Measurements from ENCODE around the gene MMP7.

Gene MMP7

DNA sequence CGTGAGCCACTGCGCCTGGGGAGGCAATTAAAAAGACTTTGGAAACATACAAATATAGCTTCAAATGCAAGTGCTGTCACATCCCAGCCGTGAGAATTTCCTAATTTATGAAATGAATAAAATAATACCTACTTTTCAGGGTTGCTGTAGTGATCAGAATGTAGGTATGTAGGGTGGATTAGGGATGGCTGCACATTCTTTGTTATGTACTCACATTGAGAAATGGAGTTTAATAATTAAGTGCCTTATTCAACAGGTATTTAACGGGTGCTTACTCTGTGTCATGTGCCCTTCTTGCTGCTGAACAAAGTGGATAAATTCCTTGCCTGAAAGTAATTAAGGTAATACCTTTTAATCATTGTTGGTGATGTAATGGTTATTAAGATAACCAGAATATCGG, 37.0 kb downstream of the MMP7 start:
- no peak for DNase-seq

DNA sequence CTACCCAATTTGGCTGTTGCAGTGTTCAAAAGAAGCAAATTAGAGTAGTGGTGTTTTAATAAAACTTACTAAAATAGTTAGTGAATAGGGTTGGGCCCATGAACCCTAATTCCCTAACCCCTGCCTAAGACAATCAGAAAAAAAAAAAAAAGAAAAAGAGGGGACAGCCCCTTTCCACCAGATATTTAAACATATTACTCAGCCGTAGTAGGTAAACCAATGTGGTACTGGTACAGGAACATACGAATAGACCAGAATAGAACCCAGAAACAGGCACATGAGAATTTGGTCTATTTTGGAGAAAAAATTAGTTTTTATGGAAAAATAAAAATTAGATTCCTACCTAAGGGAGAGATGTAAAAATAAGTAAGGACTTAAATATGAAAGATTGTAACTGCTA, 38.6 kb downstream of the MMP7 start:
- DNase-seq = no peak

DNA sequence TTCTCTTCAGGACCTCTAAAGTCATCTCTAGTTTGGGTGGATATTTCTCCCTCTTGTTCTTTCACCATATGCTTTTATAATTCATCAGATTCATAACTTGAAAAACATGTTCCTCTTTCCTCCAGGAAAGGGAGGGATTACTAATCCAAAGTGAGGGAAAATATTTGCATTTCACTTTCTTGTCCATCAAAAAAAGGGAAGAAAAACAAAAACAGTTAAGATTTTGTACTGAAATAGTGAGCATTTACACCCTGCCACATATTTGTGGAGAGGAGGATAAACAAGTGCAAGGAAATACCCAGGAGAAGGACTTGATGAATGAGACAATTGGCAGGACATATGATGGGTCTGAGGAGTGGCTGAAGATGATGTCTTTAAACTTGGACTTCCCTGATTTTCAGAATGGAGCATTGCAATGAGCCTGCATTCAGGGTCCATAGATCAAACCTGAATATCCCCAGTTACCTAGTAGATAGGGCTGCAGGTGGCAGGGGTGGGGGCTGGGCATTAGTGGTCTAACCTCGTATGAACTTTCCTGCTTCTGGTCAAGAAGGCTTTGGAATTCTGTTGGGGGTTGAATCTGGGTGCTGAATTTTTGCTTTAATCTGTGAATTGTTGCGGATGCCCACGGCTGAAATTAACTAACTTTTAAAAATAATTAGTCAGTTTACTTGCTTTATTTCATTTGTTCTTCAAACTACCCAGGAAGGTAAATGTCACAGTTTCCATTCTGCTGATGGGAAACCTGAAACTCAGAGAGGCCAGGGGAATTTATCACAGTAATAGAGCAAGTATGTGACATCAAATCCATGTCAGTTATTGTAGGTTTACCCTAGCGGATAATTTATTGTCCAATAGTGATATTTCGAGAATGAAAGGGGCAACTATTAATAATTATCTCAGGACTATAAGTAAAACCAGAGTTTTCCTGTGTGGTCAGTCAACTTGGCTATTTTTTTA, 41.1 kb downstream of the MMP7 start:
- no peak for DNase-seq

DNA sequence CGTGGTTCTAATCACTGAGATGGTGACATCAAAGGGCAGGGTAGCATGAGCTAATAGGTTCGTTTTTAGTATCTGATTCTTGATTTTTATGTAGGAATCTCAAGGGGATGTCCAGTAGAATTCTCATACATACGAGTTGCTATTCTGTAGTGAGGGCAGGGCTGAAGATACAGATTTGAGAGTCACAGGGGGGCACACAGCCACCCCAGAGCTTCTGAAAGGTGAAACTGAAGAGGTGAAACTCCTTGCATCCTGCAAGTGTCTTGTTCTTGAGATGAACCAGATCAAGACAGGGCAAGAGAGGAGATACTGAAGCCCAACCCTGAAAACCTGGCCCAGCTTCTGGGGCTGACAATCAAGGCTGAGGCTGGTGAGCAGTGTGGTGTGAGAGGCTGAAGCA, 42.3 kb downstream of the MMP7 start:
- no peak for DNase-seq

DNA sequence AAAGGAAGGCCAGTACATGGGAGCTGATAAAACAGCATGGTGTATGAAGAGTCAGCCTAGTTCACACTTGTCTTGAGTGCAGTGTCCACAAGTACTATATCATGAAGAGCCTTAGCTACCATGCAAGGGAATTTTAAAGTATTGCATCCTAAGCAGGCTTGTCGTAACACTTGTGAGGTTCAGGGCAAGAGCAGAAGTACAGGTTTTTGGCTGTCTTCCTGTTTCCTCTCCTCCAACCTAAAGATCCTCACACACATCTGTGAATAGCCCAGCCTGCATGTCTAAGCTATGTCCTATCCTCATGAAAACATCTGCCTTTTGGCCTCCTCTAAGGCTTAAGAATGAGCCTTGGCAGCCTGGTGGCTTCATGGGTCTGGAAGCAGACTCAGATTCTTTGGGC, 43.3 kb downstream of the MMP7 start:
- DNase-seq = no peak

DNA sequence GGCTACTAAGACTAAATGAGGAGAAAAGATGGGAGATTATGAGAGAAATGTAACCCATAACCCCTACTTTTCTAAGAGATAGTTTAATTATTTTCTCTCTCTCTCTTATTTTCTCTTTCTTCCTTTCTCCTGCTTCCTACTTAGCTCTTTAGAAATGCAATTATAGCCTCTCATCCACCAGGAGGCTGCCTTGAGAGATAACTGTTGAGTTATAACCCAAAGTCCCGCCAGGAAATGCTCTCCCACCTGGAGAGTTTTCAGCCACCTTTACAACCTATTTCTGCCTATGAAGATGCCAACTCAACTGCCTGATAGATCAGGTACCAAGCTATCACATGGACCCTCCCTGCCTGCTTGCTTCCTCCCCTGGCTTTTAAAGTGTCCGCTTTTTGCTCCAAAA, 44.0 kb downstream of the MMP7 start:
- no peak for DNase-seq

DNA sequence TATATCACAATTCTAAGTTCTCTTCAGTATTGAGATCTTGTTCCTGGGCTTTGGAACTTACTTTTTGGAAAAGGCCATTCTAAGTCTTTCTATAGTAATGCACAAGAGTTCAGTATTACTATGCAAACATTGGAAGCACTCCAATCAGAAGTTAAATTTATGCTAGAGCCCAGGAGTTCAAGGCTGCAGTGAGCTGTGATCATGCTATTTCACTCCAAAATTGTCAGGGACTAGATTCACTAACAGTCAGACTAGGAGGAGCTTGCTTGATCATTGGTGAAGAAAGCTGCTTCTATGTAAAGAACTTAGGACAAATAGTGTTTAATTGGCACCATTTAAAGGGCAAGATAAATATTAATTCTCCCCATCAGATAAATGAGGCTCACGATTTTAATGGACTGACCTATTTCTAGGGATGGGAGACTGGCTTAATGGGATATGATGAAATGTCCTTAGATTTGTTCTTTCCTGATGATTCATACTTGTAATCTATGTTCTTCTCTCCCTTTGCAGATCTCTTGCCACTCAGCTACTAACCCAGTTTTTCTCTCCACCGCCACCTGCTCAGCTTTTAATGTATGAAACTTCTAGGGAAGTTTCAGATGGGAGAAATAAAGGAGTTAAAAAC, 45.3 kb downstream of the MMP7 start:
- no peak for DNase-seq

DNA sequence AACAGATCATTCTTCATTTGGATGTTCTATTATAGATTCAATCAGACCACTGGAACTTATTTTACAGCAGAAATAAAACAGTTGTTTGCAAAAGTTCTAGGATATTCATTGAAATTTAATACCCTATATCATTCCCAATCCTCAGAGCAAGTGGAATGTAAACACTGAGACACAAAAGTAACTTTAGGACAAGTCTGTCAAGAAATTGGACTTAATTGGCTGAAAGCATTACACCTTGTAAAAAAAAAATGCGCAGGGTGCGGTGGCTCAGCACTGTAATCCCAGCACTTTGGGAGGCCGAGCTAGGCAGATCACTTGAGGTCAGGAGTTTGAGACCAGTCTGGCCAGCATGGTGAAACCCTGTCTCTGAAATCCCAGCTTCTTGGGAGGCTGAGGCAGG, 48.1 kb downstream of the MMP7 start:
- no peak for DNase-seq

DNA sequence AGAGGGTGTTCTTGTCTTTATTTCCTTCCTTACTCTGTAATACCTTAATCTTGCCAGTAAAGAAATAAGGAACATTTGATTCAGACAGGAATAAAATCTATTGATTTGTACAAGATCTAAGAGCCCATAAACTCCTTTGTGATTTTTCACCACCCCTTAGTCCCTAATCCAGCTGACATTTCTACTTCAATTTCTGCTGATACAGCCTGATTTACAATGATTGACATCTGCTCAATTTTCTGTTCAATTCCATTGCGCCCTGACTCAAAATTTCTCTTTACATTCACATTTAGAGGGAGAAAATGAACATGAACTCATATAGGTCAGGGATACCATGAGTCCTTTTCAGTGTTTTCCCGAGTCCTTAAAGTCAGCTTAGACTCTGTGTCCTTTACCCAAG, 50.8 kb downstream of the MMP7 start:
- no peak for DNase-seq

DNA sequence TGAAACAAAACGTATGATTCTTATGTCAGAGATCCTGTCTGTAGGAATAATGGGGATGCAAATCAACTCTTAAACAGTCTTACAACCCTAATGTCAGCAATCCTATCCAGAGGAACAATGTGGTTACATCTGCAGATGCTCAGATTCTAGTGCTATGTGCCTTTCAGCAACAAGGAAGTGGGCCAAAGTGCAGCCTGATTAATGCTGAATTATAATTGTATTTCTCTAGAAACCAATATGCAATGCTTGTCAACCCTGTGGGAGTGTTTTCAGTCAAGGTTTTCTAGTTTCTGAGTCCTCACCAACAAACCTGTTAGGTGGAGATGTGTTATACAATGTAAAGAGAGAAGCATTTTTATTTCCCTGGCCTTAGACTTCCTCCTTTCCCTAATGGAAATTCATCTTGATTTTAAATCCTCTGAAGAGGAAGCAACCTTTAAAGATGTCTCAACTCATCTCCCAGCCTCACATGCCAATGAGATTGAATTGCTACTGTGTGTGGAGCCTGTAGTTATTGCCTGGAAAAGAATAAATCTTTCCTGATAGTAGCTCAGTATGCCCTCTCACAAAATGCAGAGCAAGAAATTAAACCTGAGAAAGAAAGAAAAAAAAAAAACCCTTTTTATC, 51.8 kb downstream of the MMP7 start:
- no peak for DNase-seq

DNA sequence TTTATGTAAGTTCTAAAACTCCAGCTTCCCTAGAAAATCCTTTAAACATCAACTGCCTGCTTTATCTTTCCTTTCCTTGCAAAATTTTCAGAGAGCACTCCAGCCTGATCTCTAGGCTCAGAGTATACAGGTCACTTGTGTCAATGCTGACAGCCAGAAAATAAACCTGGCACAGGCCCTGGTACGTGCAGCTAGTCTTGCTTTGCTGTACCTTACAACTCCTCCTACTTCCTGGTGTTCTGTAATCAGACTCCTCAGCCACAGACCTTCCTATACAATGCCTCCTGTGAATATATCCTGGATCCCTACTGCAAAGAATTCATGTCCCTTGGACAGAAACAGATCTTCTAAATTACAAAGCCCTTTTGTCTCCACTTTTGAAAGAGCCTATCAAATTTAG, 53.7 kb downstream of the MMP7 start:
- no peak for DNase-seq

DNA sequence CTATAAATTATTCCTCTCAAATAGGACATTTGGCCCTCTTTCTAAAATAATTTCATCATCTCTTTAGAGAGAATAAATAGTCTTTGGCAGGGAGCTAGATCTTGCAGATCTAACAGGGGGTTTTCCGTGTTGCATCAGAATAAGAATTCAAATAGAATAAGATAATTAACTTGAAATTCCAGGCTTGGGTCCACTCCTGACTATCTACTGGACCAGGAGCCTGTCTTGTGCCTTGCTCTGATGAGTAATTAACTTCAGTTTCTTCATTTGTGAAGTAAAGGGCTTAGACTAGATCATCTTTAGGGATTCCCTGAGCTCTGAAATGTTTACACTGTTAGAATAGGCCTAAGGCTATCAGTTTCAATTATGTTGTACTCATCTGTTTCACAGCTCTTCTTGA, 54.5 kb downstream of the MMP7 start:
- DNase-seq = no peak

DNA sequence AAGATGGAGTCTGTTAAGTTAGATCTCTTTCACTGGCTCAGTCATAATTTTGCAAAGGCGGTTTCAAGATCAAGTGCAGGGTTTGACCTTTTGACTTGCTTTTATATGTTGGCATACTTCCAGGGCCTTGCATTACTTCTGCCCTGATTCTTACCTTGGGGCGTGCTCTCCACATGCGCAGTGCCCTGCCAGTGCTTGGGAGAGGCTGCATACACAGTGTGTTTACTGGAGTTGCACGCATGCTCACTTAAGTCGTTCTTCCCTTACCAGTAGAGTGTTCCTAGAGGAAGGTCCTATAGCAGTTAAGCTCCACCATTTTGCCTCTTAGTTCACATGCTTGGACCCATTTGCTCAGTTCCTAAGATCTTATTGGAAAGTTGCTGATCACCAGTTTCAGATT, 57.0 kb downstream of the MMP7 start:
- no peak for DNase-seq

DNA sequence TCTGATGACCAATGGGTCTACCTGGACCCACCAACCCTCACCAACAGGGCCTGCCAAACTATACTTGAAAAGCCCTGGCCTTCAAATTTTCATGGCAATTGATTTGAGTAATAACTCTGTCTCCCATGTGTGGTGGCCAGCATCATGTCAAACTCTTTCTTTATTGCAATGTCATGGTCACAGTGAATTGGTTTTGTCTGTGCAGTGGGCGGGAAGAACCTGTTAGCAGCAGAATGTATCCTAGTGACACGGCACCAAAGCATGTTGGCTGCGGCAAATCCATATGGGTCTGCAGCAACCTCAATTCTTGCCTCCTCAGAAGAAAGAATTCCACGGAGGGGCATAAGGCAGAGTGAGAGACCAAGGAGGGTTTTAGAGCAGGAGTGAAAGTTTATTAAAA, 58.4 kb downstream of the MMP7 start:
- DNase-seq = no peak

DNA sequence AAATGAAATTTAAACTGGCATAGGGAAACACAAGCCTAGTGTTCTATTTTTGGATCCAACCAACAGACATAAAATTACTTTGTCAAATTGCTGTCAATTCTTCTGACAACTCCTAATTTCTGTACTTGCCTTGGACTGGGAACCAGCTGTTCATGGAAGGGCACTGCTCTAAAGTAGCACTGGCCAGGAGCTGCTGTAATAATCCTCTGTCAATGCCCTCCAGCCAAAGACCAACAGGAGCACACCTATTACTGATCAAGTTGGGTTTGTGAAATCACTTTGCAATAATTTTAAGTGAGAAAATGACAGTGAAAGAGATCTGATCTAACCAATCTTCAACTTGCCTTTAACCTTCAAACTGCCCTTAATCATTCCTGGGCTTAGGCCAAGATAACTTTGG, 59.1 kb downstream of the MMP7 start:
- no peak for DNase-seq
